K562 (cell line): ENCODE data around the gene PIGH. TPM values are rescaled to one million over a fixed set of nuclear protein-coding genes. Genes with fewer than 3 reads are reported as not detected.
"Not testable (repeated sequence)": the region's sequence is repeated elsewhere in the genome, so short reads cannot be mapped to it uniquely, and the experiment has no call there.

Experiments
- ATAC-seq: fragments of 200-7000 bp; cut with Tn5 transposase; 3 replicates; pipeline ENCODE4 v1.9.1; 2020; ENCODE audit warnings: moderate library complexity
- BruUV-seq: library from RNA; stranded (reverse); fragments of 400-500 nt; replicated peaks from 2 replicates; lab custom pipeline; 2021; lab: Mats Ljungman, UMichigan
- CTCF ChIA-PET: fragments of 300-600 bp; formaldehyde crosslinking; extraction: SDS; loops from one replicate; lab custom pipeline; 2021; ENCODE audit warnings: low intra/inter-chr PET ratio; lab: Yijun Ruan, JAX
- POLR2A ChIA-PET: fragments of 300-600, 350-650 bp; sonication (Branson Sonifier 250); formaldehyde crosslinking; extraction: SDS; loops from one replicate; lab custom pipeline; 2021; ENCODE audit warnings: antibody characterized with exemption, inconsistent platforms; lab: Yijun Ruan, JAX
- DNase-seq, 4 experiments: peaks; one replicate each; pipeline versions ENCODE4 v3.0.0 to v3.0.0-alpha.2; 2011 to 2018; ENCODE audit warnings: low spot score in 3 of 4, mixed read lengths in 3 of 4; ENCODE audit errors: extremely low read depth in 1 of 4
- FAIRE-seq: peaks from 2 replicates; lab custom pipeline; 2011; peaks lifted over from hg19 to GRCh38; lab: Jason Lieb, UNC
- H2AFZ ChIP-seq: 2 replicates; pipeline ENCODE4 v1.6.0; 2011; ENCODE audit warnings: low read depth, low read length, control low read depth, inconsistent platforms
- H3K27ac ChIP-seq: fragments of 200-600 bp; 3 replicates; pipeline ENCODE4 v1.8.0; 2011; ENCODE audit warnings: low read depth, mild to moderate bottlenecking, control low read depth, inconsistent platforms, low read length, moderate library complexity, mixed read lengths; ENCODE audit errors: extremely low read depth
- H3K27me3 ChIP-seq, 2 experiments: fragments of 300-600 bp in 1 of 2; 2 replicates in 1 of 2; 3 replicates in 1 of 2; pipeline versions ENCODE4 v1.6.0 to v1.8.0; 2011; ENCODE audit warnings: inconsistent platforms in 2 of 2, low read length in 2 of 2, mild to moderate bottlenecking in 1 of 2, mixed read lengths in 1 of 2, moderate library complexity in 1 of 2; ENCODE audit not compliant: control insufficient read depth in 2 of 2, insufficient read depth in 2 of 2
- H3K36me3 ChIP-seq: fragments of 300-600 bp; 3 replicates; pipeline ENCODE4 v1.8.0; 2011; ENCODE audit warnings: mild to moderate bottlenecking, low read length, inconsistent platforms; ENCODE audit not compliant: control insufficient read depth, insufficient read depth
- H3K4me1 ChIP-seq, 2 experiments: fragments of 200-600 bp in 1 of 2; replicated peaks in 1 of 2; 2 replicates in 1 of 2; 3 replicates in 1 of 2; pipeline versions ENCODE4 v1.5.1 to v1.8.0; 2011; ENCODE audit warnings: inconsistent platforms in 2 of 2, low read length in 2 of 2, mild to moderate bottlenecking in 1 of 2, mixed read lengths in 1 of 2, moderate library complexity in 1 of 2; ENCODE audit not compliant: control insufficient read depth in 2 of 2, insufficient read depth in 2 of 2
- H3K4me2 ChIP-seq: 2 replicates; pipeline ENCODE4 v1.6.1; 2011; ENCODE audit warnings: low read length, control low read depth, inconsistent platforms, mixed read lengths; ENCODE audit not compliant: insufficient read depth
- H3K4me3 ChIP-seq: fragments of 200-600 bp; sonication (generic), shearing (Covaris generic); 2 replicates; pipeline ENCODE4 v1.5.1; 2016; ENCODE audit warnings: control low read depth, inconsistent platforms
- H3K79me2 ChIP-seq: fragments of 200-600 bp; 3 replicates; pipeline ENCODE4 v1.8.0; 2011; ENCODE audit warnings: low read length, inconsistent platforms; ENCODE audit not compliant: control insufficient read depth, insufficient read depth
- H3K9ac ChIP-seq, 2 experiments: 2 replicates each; pipeline versions ENCODE4 v1.6.0 to v1.6.1; 2011; ENCODE audit warnings: low read depth in 2 of 2, low read length in 2 of 2, control low read depth in 1 of 2, inconsistent platforms in 1 of 2, mild to moderate bottlenecking in 1 of 2, mixed read lengths in 1 of 2; ENCODE audit not compliant: insufficient read depth in 1 of 2
- H3K9me1 ChIP-seq: one replicate; pipeline ENCODE4 v1.6.0; 2011; ENCODE audit warnings: inconsistent platforms, mild to moderate bottlenecking, low read length, moderate library complexity; ENCODE audit not compliant: control insufficient read depth, insufficient read depth
- H3K9me3 ChIP-seq: replicated peaks from 2 replicates; pipeline ENCODE4 v1.5.1; 2011; ENCODE audit warnings: low read depth, low read length, inconsistent platforms; ENCODE audit not compliant: control insufficient read depth, insufficient read depth
- H4K20me1 ChIP-seq: replicated peaks from 2 replicates; pipeline ENCODE4 v1.6.1; 2011; ENCODE audit warnings: low read length, inconsistent platforms, mixed read lengths; ENCODE audit not compliant: control insufficient read depth, insufficient read depth
- CREBBP ChIP-seq: IDR thresholded peaks from one replicate; pipeline ENCODE4 v1.6.1; 2012; ENCODE audit warnings: low read depth, mild to moderate bottlenecking, control low read depth, inconsistent platforms, low read length
- FOXP1 ChIP-seq: sonication (generic); formaldehyde crosslinking; IDR thresholded peaks from 2 replicates; pipeline ENCODE4 v1.8.0; 2022; ENCODE audit warnings: mild to moderate bottlenecking, missing genetic modification reagents
- HOXB6 ChIP-seq: fragments of 250-450 bp; sonication (Bioruptor Pico); IDR thresholded peaks from 2 replicates; pipeline ENCODE4 v1.5.1; 2022; ENCODE audit warnings: mild to moderate bottlenecking, borderline replicate concordance
- NFYB ChIP-seq: IDR thresholded peaks from 2 replicates; pipeline ENCODE4 v1.6.1; 2011; ENCODE audit warnings: mild to moderate bottlenecking, moderate library complexity; ENCODE audit not compliant: insufficient read length; ENCODE audit errors: extremely low read depth
- RFX5 ChIP-seq: IDR thresholded peaks from 2 replicates; pipeline ENCODE4 v1.6.1; 2011; ENCODE audit warnings: low read depth, mild to moderate bottlenecking, improper control_type of control experiment, low read length
- SIRT6 ChIP-seq: IDR thresholded peaks from one replicate; pipeline ENCODE4 v1.6.1; 2012; ENCODE audit warnings: low read depth, mild to moderate bottlenecking, control low read depth, inconsistent platforms, low read length, moderate library complexity
- SRSF9 ChIP-seq: fragments of 200-400 bp; formaldehyde crosslinking; IDR thresholded peaks from 2 replicates; pipeline ENCODE4 v1.6.1; 2017; ENCODE audit warnings: low read depth, low read length, borderline replicate concordance
- ZNF282 ChIP-seq: sonication (generic); formaldehyde crosslinking; IDR thresholded peaks from 2 replicates; pipeline ENCODE4 v1.8.1; 2023; ENCODE audit warnings: missing genetic modification reagents
- ZNF76 ChIP-seq: fragments of 250-450 bp; sonication (Bioruptor Pico); IDR thresholded peaks from 2 replicates; pipeline ENCODE4 v1.4.0; 2020; ENCODE audit warnings: mild to moderate bottlenecking, moderate library complexity, borderline replicate concordance
- WGBS: fragments of 100-300 bp; shearing (Covaris generic); methylation state at CpG from one replicate; pipeline ENCODE4 v1.1.6; 2016; ENCODE audit warnings: low coverage, mixed read lengths; ENCODE audit not compliant: insufficient coverage; ENCODE audit errors: missing lambda C conversion rate; 5-methylcytosine and 5-hydroxymethylcytosine counted together
- in situ Hi-C: fragments of 300-500 bp; cut with MboI; formaldehyde crosslinking; loops from 4 replicates; pipeline ENCODE4 v1.15.0; 2018; ENCODE audit warnings: inconsistent platforms, mixed read lengths
- intact Hi-C: fragments of 100-400 bp; cut with micrococcal nuclease; formaldehyde crosslinking; loops from 2 replicates; pipeline ENCODE4 v1.14.2; 2022
- polyA plus RNA-seq, 8 experiments: library from polyadenylated mRNA; depleted of rRNA in 4 of 8; stranded (reverse) in 5 of 8; unstranded in 3 of 8; fragments of >200 nt; fragmentation: Nextera tagmentation in 2 of 8; fragmentation: Illumina TruSeq in 1 of 8; extraction: Ambion mirVana in 2 of 8; extraction: Trizol in 1 of 8; gene quantifications; 2 replicates each; pipeline versions ENCODE4 v1.2.1 to v1.2.3, GENCODE V29; 2011 to 2014; ENCODE audit warnings: inconsistent platforms in 1 of 8, missing spikeins in 1 of 8
- total RNA-seq, 7 experiments: library from RNA; depleted of rRNA in 6 of 7; stranded (reverse); fragments of >200 nt in 6 of 7; fragmentation: Illumina TruSeq in 2 of 7; extraction: Trizol in 2 of 7; gene quantifications; 2 replicates each; pipeline versions ENCODE4 v1.2.1 to v1.2.3, GENCODE V29; 2011 to 2021; ENCODE audit warnings: low replicate concordance in 1 of 7
- TF ChIP-seq, protein P1 (sequence below): sonication (generic); formaldehyde crosslinking; IDR thresholded peaks from 2 replicates; pipeline ENCODE4 v1.5.0; 2020; ENCODE audit warnings: missing genetic modification reagents

Gene PIGH
- total and polyA plus RNA-seq, 9 of the 15 experiments (the other 6 are each of a cell fraction or from before 2014, with no cell fraction given), result 21.1 to 53.4 (median 24.7) TPM

DNA sequence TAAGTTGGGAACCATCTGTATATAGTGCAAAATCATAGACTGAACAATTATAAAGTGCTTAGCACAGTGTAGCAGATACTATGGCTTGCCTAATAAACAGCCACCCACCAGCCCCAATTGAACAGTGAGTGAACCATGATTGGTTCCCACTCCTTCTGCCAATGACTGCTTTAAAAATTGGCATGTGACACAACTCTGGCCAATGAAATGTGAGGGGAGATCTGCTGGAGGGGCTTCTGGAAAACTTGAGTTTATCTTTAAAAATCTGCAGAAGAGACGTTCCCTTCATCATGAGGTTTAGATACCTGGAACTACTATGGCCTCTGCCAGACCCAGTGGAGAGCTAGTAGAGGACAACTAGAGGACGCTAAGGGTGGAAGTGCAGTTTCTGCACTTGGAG lies 4.7 kb downstream of the PIGH start:
- H3K4me1 ChIP-seq, result peaks cover 7 to 12% of the 10 kb centered on the region in 2 experiments; a peak in 4 of 5 replicates
- H3K27ac ChIP-seq, result no peak overlapping the region
- intact Hi-C loops (no loop called here), in situ Hi-C loops (no loop called here)
- no peak overlapping the region for H3K4me2 ChIP-seq
- peaks cover 43% of the 10 kb centered on the region; the same call in 2 of the 3 replicates for H3K36me3 ChIP-seq
- CTCF ChIA-PET, result no interaction called here
- TF ChIP-seq HOXB6 (CRISPR knock-in tag), result no peak
- TF ChIP-seq NFYB, result peak; percentile 43
- TF ChIP-seq RFX5, result no peak
- TF ChIP-seq FOXP1 (CRISPR knock-in tag), result no peak
- TF ChIP-seq ZNF282 (CRISPR knock-in tag), result no peak
- TF ChIP-seq SRSF9, result no peak
- TF ChIP-seq ZNF76 (CRISPR knock-in tag), result no peak
- no peak for TF ChIP-seq CREBBP
- TF ChIP-seq, protein P1, sequence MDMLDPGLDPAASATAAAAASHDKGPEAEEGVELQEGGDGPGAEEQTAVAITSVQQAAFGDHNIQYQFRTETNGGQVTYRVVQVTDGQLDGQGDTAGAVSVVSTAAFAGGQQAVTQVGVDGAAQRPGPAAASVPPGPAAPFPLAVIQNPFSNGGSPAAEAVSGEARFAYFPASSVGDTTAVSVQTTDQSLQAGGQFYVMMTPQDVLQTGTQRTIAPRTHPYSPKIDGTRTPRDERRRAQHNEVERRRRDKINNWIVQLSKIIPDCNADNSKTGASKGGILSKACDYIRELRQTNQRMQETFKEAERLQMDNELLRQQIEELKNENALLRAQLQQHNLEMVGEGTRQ (CRISPR knock-in tag), result 0 out of 2 replicates have a peak, but pooled peaks have one; percentile 15
- TF ChIP-seq SIRT6, result no peak
- peaks cover 38% of the 10 kb centered on the region for H3K79me2 ChIP-seq
- POLR2A ChIA-PET, result interaction anchor here (0.7 kb wide), 1 partner anchor 9 kb away, joined by 3 read pairs; no protein-coding TSS in a partner anchor
- no peaks in the 10 kb centered on the region for H3K27me3 ChIP-seq
- no peaks in the 10 kb centered on the region for H3K9me3 ChIP-seq
- no peaks in the 10 kb centered on the region for H4K20me1 ChIP-seq
- DNase-seq (no peak), FAIRE-seq (no peak), ATAC-seq (no peak)
- no peak overlapping the region for H2AFZ ChIP-seq
- no peak overlapping the region for H3K9ac ChIP-seq
- BruUV-seq, result no TSS peak
- no peak overlapping the region for H3K4me3 ChIP-seq
- WGBS, result 72% methylated on average over 2 of the region's 2 CpGs
- no peaks in the 10 kb centered on the region for H3K9me1 ChIP-seq

DNA sequence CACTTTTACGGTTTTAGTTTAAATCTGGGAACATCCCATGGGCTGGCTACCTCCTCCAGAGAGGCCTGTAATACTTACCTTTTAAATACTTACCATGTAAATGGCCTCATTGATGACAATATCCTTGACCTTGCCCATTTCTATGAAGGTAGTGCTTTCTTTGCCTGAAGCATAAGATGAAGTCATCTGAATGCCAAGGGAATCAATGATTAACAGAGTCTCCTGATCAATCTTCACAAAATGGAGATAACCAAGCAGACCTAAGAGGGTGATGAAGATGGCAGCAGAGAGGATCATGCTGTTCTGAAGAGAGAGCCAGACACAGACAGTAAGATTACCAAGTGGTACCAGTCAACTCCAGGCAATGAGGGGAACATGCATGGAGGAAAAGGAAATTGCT lies 6.4 kb downstream of the PIGH start:
- H3K9me1 ChIP-seq, intact Hi-C loops, H3K4me2 ChIP-seq, H3K27me3 ChIP-seq, H4K20me1 ChIP-seq, DNase-seq, H2AFZ ChIP-seq, H3K9ac ChIP-seq, H3K4me3 ChIP-seq, H3K9me3 ChIP-seq, in situ Hi-C loops, ATAC-seq, FAIRE-seq, H3K27ac ChIP-seq, BruUV-seq: not testable (repeated sequence)
- ChIA-PET CTCF (interaction anchor here (0.6 kb wide), 1 partner anchor 67 kb away, joined by 4 read pairs; no protein-coding TSS in a partner anchor), POLR2A (interaction anchor here (0.6 kb wide), 1 partner anchor 18 kb away, joined by 3 read pairs; no protein-coding TSS in a partner anchor)
- peaks cover 28% of the 10 kb centered on the region for H3K79me2 ChIP-seq
- H3K36me3 ChIP-seq, result peaks cover 55% of the 10 kb centered on the region; the same call in 2 of the 3 replicates
- H3K4me1 ChIP-seq, result peaks cover 0 to 17% of the 10 kb centered on the region in 2 experiments; a peak in 3 of 5 replicates
- 0% methylated on average over 1 of the region's 1 CpG for WGBS
